GM10266 (cell line): ENCODE results near the gene FIG4.
"Not testable (repeated sequence)": the region's sequence is repeated elsewhere in the genome, so short reads cannot be mapped to it uniquely, and the experiment has no call there.

Experiments
- DNase-seq: peaks from one replicate; pipeline ENCODE4 v3.0.0; 2012; ENCODE audit errors: extremely low spot score
- CTCF ChIP-seq: IDR thresholded peaks from 2 replicates; pipeline ENCODE4 v1.5.1; 2012; ENCODE audit warnings: mild to moderate bottlenecking, low read depth; ENCODE audit not compliant: control insufficient read depth, insufficient read depth; ENCODE audit errors: missing control alignments

The FIG4 gene

DNA sequence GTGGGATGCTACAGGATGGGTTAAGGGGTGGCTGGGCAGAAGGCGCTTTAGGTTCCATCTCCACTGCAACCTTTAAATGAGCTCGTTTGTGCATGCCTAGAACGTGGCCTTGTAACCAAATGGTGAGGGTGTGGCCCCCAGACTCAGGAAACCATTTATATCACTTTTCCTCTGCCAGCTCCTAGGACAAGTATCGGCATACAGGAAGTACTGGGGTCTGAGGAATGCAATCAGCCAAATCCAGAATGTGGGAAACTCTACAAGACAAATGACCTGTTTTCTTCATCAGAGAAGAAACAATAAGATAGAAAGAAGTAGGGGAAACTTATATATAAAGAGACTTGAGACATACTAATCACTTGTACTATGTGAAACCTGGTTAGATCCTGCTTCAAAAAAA is 21.3 kb upstream of the FIG4 start:
- no peak for TF ChIP-seq CTCF
- no peak for DNase-seq

DNA sequence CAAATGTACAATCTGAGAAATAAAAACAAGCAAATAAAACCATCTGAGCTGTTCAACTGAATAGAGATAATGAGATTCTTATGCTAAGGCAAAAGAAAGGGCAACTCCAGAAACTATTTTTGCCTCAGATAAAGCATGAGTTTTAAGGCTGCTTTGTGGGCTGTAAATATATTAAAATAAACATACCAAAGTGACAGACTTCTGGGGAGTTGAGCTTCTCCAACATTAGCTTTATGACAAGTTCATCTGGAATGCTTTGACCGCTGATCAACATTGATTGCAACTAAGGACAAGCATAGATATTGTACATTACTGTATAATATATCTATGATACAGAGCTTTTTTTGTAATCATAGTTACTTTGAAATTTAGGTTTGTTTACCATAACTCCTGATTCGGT is 19.4 kb upstream of the FIG4 start:
- no peak for DNase-seq
- TF ChIP-seq CTCF = no peak

- no peak for TF ChIP-seq CTCF
- DNase-seq = no peak
Measured at GRCh38 chr6:109672175-109672574, 18.9 kb upstream of the FIG4 start.

- no peak for TF ChIP-seq CTCF
- DNase-seq = no peak
Measured at GRCh38 chr6:109672839-109673238, 18.3 kb upstream of the FIG4 start.

GRCh38 chr6:109676724-109677123 is 14.4 kb upstream of the FIG4 start:
- TF ChIP-seq CTCF = no peak
- no peak for DNase-seq

DNA sequence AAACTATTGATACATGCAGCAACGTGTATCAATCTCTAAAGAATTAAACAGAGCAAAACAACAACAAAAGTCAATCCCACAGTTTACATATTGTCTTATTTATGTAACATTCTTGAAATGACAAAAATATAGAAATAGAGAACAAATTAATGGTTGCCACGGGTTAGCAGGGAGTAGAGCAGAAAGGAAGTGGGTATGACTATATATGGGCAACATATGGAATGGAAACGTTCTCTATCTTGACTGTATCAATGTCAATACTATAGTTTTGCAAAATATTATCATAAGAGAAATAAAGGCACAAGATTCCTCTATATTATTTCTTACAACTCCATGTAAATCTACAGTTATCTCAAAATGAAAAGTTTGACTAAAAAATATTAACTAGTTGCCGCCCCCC is 12.9 kb upstream of the FIG4 start:
- DNase-seq = no peak
- TF ChIP-seq CTCF = no peak

DNA sequence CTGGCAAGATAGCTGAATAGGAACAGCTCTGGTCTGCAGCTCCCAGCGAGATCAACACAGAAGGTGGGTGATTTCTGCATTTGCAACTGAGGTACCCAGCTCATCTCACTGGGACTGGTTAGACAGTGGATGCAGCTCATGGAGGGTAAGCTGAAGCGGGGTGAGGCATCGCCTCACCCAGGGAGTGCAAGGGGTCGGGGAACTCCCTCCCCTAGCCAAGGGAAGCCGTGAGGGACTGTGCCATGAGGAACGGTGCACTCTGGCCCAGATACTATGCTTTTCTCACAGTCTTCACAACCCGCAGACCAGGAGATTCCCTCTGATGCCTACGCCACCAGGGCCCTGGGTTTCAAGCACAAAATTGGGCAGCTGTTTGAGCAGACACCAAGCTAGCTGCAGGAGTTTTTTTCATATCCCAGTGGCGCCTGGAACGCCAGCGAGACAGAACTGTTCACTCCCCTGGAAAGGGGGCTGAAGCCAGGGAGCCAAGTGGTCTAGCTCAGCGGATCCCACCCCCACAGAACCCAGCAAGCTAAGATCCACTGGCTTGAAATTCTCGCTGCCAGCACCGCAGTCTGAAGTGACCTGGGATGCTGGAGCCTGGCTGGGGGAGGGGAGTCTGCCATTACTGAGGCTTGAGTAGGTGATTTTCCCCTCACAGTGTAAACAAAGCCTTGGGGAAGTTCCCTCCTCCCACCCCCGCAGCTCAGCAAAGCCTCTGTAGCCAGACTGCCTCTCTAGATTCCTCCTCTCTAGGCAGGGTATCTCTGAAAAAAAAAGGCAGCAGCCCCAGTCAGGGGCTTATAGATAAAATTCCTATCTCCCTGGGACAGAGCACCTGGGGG is 12.2 kb upstream of the FIG4 start:
- not testable (repeated sequence) for DNase-seq

DNA sequence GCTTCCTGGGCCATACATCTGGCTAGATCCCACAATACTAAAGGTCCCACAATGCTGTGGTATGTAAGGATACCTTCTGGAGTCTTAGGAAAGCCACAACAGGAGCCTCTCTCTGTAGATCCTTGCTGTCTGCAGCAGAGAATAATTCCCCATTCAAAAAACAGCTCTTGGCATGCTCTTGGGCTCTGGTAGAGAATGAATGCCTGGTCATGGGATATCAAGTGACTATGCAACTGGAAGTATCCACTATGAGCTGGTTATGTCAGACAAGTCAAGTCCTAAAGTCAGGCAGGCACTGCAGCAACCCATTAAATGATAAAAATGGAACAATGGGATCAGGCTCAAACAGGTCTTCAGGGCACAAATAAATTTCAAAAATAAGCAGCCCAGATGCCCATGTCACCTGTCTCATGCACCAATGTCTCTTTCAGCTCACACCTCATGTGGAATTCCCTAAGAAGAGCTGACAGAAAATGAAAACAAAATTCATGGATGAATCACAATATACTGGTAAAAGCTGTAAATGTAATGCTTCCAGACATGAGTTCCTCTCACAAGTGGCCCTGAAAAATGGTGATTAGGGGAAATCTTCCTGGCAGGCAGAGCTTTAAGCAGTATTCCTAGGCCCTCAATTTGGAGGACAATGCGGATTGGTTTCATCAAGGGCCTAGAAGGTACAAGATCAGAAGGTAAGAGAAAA is 4.4 kb upstream of the FIG4 start:
- no peak for DNase-seq
- no peak for TF ChIP-seq CTCF
